Measurements from ENCODE around the gene CD276.
A peak's percentile ranks its signal among the peaks of the same experiment; 100 is the strongest.

Gene CD276

DNA sequence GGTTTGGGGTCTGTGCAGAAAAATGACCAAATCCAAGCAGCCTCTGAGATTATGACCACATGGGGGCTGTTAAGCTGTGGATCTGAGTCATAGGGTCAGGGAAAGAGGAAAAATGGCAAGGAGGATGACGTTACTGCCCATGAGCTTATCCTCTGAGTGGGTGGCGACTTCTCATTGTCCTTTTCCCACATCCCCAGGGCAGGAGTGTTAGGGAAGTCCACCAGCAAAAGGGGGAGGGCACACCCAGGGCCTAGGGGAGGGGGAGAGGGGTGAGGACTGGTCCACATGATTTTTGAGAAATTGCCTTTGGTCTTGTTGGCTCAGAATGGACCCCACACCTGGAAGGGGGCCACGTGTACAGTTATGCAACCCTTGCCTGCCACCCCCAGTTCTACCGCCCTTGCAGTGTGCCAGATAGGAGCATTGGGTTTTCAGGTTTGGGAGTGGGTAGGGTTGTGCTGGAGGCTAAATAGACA, 2.6 kb downstream of the CD276 start:
- H3K36me3 ChIP-seq: no peaks in the 10 kb centered on the region
- no peak overlapping the region for H3K4me3 ChIP-seq (ENCODE audit: low read depth, low read length)
- TF ChIP-seq, protein P1, sequence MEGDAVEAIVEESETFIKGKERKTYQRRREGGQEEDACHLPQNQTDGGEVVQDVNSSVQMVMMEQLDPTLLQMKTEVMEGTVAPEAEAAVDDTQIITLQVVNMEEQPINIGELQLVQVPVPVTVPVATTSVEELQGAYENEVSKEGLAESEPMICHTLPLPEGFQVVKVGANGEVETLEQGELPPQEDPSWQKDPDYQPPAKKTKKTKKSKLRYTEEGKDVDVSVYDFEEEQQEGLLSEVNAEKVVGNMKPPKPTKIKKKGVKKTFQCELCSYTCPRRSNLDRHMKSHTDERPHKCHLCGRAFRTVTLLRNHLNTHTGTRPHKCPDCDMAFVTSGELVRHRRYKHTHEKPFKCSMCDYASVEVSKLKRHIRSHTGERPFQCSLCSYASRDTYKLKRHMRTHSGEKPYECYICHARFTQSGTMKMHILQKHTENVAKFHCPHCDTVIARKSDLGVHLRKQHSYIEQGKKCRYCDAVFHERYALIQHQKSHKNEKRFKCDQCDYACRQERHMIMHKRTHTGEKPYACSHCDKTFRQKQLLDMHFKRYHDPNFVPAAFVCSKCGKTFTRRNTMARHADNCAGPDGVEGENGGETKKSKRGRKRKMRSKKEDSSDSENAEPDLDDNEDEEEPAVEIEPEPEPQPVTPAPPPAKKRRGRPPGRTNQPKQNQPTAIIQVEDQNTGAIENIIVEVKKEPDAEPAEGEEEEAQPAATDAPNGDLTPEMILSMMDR (IDR thresholded peaks at IDR 0.05; ENCODE audit: low read depth, low read length): no peak
- no peaks in the 10 kb centered on the region for H3K9me3 ChIP-seq
- peaks cover 3% of the 10 kb centered on the region; the same call in 1 of the 2 replicates for H3K27me3 ChIP-seq
- peaks cover 21% of the 10 kb centered on the region for H3K4me1 ChIP-seq
- no peak for DNase-seq

DNA sequence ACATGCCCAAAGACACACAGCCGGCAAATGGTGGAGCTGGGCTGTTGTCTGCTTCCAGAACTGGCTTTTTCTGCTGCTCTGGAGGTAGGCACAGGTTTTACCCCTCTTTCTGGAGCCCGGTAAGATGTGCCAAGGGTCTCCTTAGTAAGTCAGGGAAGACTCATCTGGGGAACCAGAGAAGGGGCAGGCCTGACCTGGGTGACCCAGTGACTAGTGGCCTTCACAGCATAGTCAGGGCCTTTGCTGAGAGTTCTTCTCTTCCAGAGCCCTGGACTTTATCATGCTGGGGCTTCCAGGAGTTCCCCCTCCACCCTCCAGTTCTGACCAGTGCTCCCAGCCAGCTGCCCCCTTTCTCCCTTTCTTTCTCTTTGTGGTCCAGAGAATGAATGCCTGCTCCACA, 3.2 kb downstream of the CD276 start:
- no peaks in the 10 kb centered on the region for H3K36me3 ChIP-seq
- DNase-seq: no peak
- no peak overlapping the region for H3K4me3 ChIP-seq (ENCODE audit: low read depth, low read length)
- H3K4me1 ChIP-seq: peaks cover 21% of the 10 kb centered on the region
- no peaks in the 10 kb centered on the region for H3K9me3 ChIP-seq
- H3K27me3 ChIP-seq: peaks cover 3% of the 10 kb centered on the region; the same call in 1 of the 2 replicates
- TF ChIP-seq, protein P1 (IDR thresholded peaks at IDR 0.05; ENCODE audit: low read depth, low read length): no peak

DNA sequence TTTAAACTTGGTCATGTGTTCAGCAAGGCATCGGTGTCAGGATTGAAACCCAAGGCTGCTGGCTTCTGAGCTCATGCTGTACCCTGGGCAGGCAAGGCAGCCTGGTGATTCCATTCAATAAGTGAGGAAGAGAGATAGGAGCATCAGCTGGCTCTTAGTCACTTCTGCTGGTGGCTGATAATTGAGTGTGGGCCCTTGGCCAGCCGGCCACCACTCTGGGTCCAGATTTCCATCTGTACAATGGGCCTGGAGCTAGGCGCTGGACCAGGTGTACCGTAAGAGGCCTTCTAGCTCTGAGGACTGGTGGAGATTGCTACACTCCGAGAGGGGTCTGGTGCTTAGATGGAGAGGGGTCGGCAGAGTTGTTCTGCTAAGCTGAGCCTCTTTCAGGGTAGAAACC, 4.3 kb downstream of the CD276 start:
- H3K9me3 ChIP-seq: no peaks in the 10 kb centered on the region
- DNase-seq: peak; percentile 32
- peaks cover 2% of the 10 kb centered on the region; the same call in 1 of the 2 replicates for H3K27me3 ChIP-seq
- H3K36me3 ChIP-seq: no peaks in the 10 kb centered on the region
- peaks cover 19% of the 10 kb centered on the region for H3K4me1 ChIP-seq
- H3K4me3 ChIP-seq (ENCODE audit: low read depth, low read length): no peak overlapping the region
- TF ChIP-seq, protein P1 (IDR thresholded peaks at IDR 0.05; ENCODE audit: low read depth, low read length): no peak

DNA sequence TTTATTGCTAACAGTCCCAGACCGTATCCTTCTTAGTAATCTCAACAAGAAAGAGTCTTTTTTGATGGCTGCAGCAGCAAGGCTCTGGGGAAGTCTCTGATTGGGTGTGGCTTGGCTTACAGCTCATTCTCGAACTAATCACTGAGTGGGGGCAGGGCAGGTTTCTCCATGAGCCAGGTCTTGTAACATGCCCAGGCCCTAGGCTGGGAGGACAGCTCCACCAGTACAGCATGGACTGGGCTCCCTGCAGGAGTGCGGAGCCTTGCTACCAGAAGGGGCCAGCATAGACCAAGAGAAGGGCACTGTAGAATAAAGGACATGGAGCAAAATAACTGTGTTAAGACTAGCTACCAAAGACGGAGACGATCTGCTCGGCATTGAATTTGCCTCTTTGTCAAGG, 7.2 kb downstream of the CD276 start:
- TF ChIP-seq, protein P1 (IDR thresholded peaks at IDR 0.05; ENCODE audit: low read depth, low read length): peak; percentile 44
- Histone ChIP-seq H3K4me3 (ENCODE audit: low read depth, low read length) (no peak overlapping the region), H3K9me3 (no peaks in the 10 kb centered on the region), H3K4me1 (peaks cover 15% of the 10 kb centered on the region), H3K36me3 (no peaks in the 10 kb centered on the region), H3K27me3 (no peaks in the 10 kb centered on the region)
- DNase-seq: peak; percentile 74

DNA sequence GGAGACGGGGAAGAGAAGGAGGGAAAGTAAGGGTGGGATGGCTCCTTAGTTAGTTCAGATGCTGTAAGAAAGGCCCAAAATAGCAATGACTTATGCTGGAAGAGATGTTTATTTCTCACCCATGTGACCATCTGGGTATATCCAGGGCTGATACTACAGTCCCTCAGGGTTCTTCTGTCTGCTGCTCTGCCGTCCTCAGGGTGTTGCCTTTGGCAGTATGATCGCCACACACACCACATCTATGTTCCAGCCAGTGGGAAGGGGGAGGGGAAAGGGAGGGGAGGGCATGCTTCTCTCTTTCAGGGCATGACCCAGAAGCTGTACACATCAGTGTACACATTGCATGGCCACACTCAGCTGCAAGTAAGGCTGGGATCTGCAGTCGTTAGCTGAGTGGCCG, 10.2 kb downstream of the CD276 start:
- no peak for DNase-seq
- Histone ChIP-seq H3K9me3 (no peaks in the 10 kb centered on the region), H3K27me3 (no peaks in the 10 kb centered on the region), H3K36me3 (peaks cover 8% of the 10 kb centered on the region), H3K4me1 (peaks cover 11% of the 10 kb centered on the region), H3K4me3 (ENCODE audit: low read depth, low read length) (no peak overlapping the region)
- TF ChIP-seq, protein P1 (IDR thresholded peaks at IDR 0.05; ENCODE audit: low read depth, low read length): no peak

DNA sequence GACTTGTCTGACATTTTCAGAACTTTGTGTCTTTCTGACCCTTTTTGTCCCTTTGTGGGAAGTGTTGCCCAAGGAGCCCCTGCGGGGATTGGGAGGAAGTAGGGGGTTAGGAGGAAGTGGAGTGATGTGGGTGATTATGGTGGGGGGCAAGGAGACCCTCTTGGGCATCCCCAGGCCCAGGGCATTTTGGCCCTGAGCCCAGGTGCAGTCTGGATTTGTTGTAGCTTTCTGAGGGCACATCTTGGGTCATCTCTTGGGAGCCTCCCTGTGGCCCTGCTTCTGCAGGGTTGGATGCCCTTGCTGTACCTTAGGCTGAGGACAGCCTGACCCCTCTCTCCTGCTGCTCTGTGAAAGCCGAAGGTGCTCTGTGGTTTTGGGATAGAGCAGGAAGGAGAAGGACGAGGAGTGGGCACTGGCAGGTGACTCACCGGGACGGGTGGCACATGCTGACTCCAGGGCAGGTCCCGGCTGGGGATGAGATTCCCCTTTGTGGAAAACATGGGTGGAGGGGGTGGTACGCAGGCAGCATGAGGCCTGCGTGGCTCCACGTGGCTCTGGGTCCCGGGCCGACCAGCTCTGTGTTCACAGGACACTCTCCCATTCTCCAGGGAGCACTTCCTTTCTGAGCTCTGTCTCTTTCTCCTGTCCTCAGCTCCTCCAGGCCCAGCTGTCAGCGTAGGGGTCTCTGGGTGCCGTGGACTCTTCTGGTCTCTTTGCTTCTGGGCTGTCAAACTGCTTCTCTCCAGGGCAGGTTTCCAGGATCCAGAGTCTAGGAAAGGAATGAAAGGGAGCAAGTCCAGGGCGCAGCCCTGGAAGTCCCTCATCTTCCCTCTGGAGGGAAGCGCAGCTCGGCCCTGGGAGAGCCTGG, 11.8 kb downstream of the CD276 start:
- TF ChIP-seq, protein P1 (IDR thresholded peaks at IDR 0.05; ENCODE audit: low read depth, low read length): no peak
- no peak for DNase-seq
- Histone ChIP-seq H3K9me3 (no peaks in the 10 kb centered on the region), H3K27me3 (no peaks in the 10 kb centered on the region), H3K36me3 (peaks cover 8% of the 10 kb centered on the region), H3K4me1 (peaks cover 7% of the 10 kb centered on the region), H3K4me3 (ENCODE audit: low read depth, low read length) (no peak overlapping the region)
